GM19351 (cell line): ENCODE data around the gene ELL2.
"Not testable (repeated sequence)": the region's sequence is repeated elsewhere in the genome, so short reads cannot be mapped to it uniquely, and the experiment has no call there.

Experiments
- ATAC-seq: cut with Tn5 transposase; IDR thresholded peaks from one replicate; pipeline ENCODE4 v1.9.1; 2021; ENCODE audit warnings: mild to moderate bottlenecking, moderate library complexity; ENCODE audit not compliant: unreplicated experiment

Gene ELL2

GRCh38 chr5:95841914-95842812, 119.5 kb downstream of the ELL2 start:
- ATAC-seq = no peak

GRCh38 chr5:95840956-95841705, 120.5 kb downstream of the ELL2 start:
- ATAC-seq = no peak

GRCh38 chr5:95839658-95840057, 122.0 kb downstream of the ELL2 start:
- ATAC-seq = no peak

GRCh38 chr5:95838556-95838955, 123.1 kb downstream of the ELL2 start:
- no peak for ATAC-seq

GRCh38 chr5:95838001-95838520, 123.6 kb downstream of the ELL2 start:
- ATAC-seq = no peak

- no peak for ATAC-seq
These were observed 124.2 kb downstream of the ELL2 start for GRCh38 chr5:95837492-95837891.

- ATAC-seq = not testable (repeated sequence)
These were observed 124.7 kb downstream of the ELL2 start for GRCh38 chr5:95836971-95837370.

GRCh38 chr5:95836544-95836943, 125.1 kb downstream of the ELL2 start:
- no peak for ATAC-seq

- ATAC-seq = no peak
These were observed 125.8 kb downstream of the ELL2 start for GRCh38 chr5:95835682-95836385.
